WTC11 (cell line): ENCODE data around the gene CLCN6.

Experiments used
- ATF1 ChIP-seq: sonication (generic); formaldehyde crosslinking; IDR thresholded peaks from 2 replicates; pipeline ENCODE4 v1.8.1; 2023; ENCODE audit warnings: mild to moderate bottlenecking, moderate library complexity, missing genetic modification reagents
- CBFB ChIP-seq: sonication (generic); formaldehyde crosslinking; IDR thresholded peaks from 2 replicates; pipeline ENCODE4 v1.8.1; 2022; ENCODE audit warnings: mild to moderate bottlenecking, low read depth, missing genetic modification reagents
- CREB1 ChIP-seq: sonication (generic); formaldehyde crosslinking; IDR thresholded peaks from 2 replicates; pipeline ENCODE4 v1.8.0; 2023; ENCODE audit warnings: mild to moderate bottlenecking, missing genetic modification reagents
- CTCF ChIP-seq: fragments of 200-600 bp; IDR thresholded peaks from 2 replicates; pipeline ENCODE4 v1.8.0; 2022; ENCODE audit warnings: antibody characterized with exemption
- USF1 ChIP-seq: sonication (generic); formaldehyde crosslinking; IDR thresholded peaks from 2 replicates; pipeline ENCODE4 v1.8.0; 2022; ENCODE audit warnings: mild to moderate bottlenecking, missing genetic modification reagents

- TF ChIP-seq CREB1 (CRISPR knock-in tag): no peak
- no peak for TF ChIP-seq ATF1 (CRISPR knock-in tag)
- TF ChIP-seq CTCF: no peak
- no peak for TF ChIP-seq USF1 (CRISPR knock-in tag)
- no peak for TF ChIP-seq CBFB (CRISPR knock-in tag)
Measured at GRCh38 chr1:11878081-11878890, 72.3 kb downstream of the CLCN6 start.
